Smooth muscle cell (in vitro differentiated cells): Measurements from ENCODE around the gene FBXL7. TPM values are rescaled to one million over a fixed set of nuclear protein-coding genes. Genes with fewer than 3 reads are reported as not detected.
A peak's percentile ranks its signal among the peaks of the same experiment; 100 is the strongest.

Source experiments
- DNase-seq: peaks from one replicate; lab custom pipeline; 2025; ENCODE audit not compliant: unreplicated experiment; lab: John Stamatoyannopoulos, UW
- H2AFZ ChIP-seq: fragments of 200-600 bp; sonication (generic); 2 replicates; pipeline ENCODE4 v1.6.0; 2016; ENCODE audit warnings: antibody characterized with exemption, low read depth, mild to moderate bottlenecking
- H3F3A ChIP-seq: fragments of 200-600 bp; sonication (generic); 2 replicates; pipeline ENCODE4 v1.6.0; 2017; ENCODE audit warnings: antibody characterized with exemption, low read depth
- H3K27ac ChIP-seq: fragments of 200-600 bp; sonication (generic); 2 replicates; pipeline ENCODE4 v1.5.1; 2016; ENCODE audit warnings: low read depth, mild to moderate bottlenecking
- H3K27me3 ChIP-seq: fragments of 200-600 bp; sonication (generic); 2 replicates; pipeline ENCODE4 v1.6.1; 2016; ENCODE audit warnings: low read depth, mild to moderate bottlenecking
- H3K36me3 ChIP-seq: fragments of 200-600 bp; sonication (generic); 2 replicates; pipeline ENCODE4 v1.5.1; 2016; ENCODE audit warnings: low read depth
- H3K4me1 ChIP-seq: fragments of 200-600 bp; sonication (generic); 2 replicates; pipeline ENCODE4 v1.5.1; 2016; ENCODE audit warnings: low read depth
- H3K4me2 ChIP-seq: fragments of 200-600 bp; sonication (generic); 2 replicates; pipeline ENCODE4 v1.6.0; 2016; ENCODE audit warnings: mild to moderate bottlenecking
- H3K4me3 ChIP-seq: fragments of 200-600 bp; sonication (generic); 2 replicates; pipeline ENCODE4 v1.5.1; 2016; ENCODE audit warnings: mild to moderate bottlenecking
- H3K79me2 ChIP-seq: fragments of 200-600 bp; sonication (generic); 2 replicates; pipeline ENCODE4 v1.6.0; 2016; ENCODE audit warnings: low read depth, mild to moderate bottlenecking
- H3K9ac ChIP-seq: fragments of 200-600 bp; sonication (generic); 2 replicates; pipeline ENCODE4 v1.6.0; 2016; ENCODE audit warnings: low read depth
- H3K9me3 ChIP-seq: fragments of 200-600 bp; sonication (generic); replicated peaks from 2 replicates; pipeline ENCODE4 v1.5.1; 2016; ENCODE audit warnings: low read depth
- H4K20me1 ChIP-seq: fragments of 200-600 bp; sonication (generic); 2 replicates; pipeline ENCODE4 v1.6.0; 2016; ENCODE audit warnings: low read depth
- CTCF ChIP-seq: fragments of 200-600 bp; sonication (generic); IDR thresholded peaks from 2 replicates; pipeline ENCODE4 v1.5.1; 2017; ENCODE audit warnings: borderline replicate concordance, mild to moderate bottlenecking, antibody characterized with exemption; ENCODE audit not compliant: insufficient read depth, poor library complexity, severe bottlenecking
- WGBS: methylation state at CpG from one replicate; pipeline ENCODE4 v1.1.7; 2016; ENCODE audit warnings: low lambda C conversion rate; 5-methylcytosine and 5-hydroxymethylcytosine counted together
- polyA plus RNA-seq: library from polyadenylated mRNA; unstranded; fragments of >200 nt; fragmentation: Nextera tagmentation; extraction: Ambion mirVana; gene quantifications from 2 replicates; pipeline ENCODE4 v1.2.1, GENCODE V29; 2016
- total RNA-seq: library from RNA; depleted of rRNA; stranded (reverse); fragments of >200 nt; gene quantifications from 2 replicates; pipeline ENCODE4 v1.2.3, GENCODE V29; 2014

Gene FBXL7
- total and polyA plus RNA-seq, 2 experiments from 2014 or later: 20.2 to 21.0 TPM

- peaks cover 22% of the 10 kb centered on the region for H4K20me1 ChIP-seq
- no peak for TF ChIP-seq CTCF
- peaks cover 7% of the 10 kb centered on the region for H3K4me1 ChIP-seq
- no peak overlapping the region for H3K4me2 ChIP-seq
- H3K79me2 ChIP-seq: peaks cover 19% of the 10 kb centered on the region
- no peak for DNase-seq
- H3K27ac ChIP-seq: no peak overlapping the region
- WGBS: 100% methylated on average over 1 of the region's 1 CpG
- H3K4me3 ChIP-seq: no peak overlapping the region
- H3K27me3 ChIP-seq: no peaks in the 10 kb centered on the region
- H3K36me3 ChIP-seq: no peaks in the 10 kb centered on the region
- peaks cover 7% of the 10 kb centered on the region for H3F3A ChIP-seq
- H3K9me3 ChIP-seq: no peaks in the 10 kb centered on the region
- H3K9ac ChIP-seq: no peak overlapping the region
- no peak overlapping the region for H2AFZ ChIP-seq
Observed at GRCh38 chr5:15689836-15690235, 189.9 kb downstream of the FBXL7 start.

- no peak for DNase-seq
- H2AFZ ChIP-seq: no peak overlapping the region
- H3K9me3 ChIP-seq: no peaks in the 10 kb centered on the region
- H3K4me1 ChIP-seq: peaks cover 12% of the 10 kb centered on the region
- no peaks in the 10 kb centered on the region for H3K27me3 ChIP-seq
- no peak overlapping the region for H3K4me3 ChIP-seq
- no peak overlapping the region for H3K4me2 ChIP-seq
- 79% methylated on average over 1 of the region's 1 CpG for WGBS
- H3K9ac ChIP-seq: no peak overlapping the region
- peaks cover 14% of the 10 kb centered on the region for H4K20me1 ChIP-seq
- TF ChIP-seq CTCF: no peak
- H3K36me3 ChIP-seq: no peaks in the 10 kb centered on the region
- peaks cover 19% of the 10 kb centered on the region for H3K79me2 ChIP-seq
- H3F3A ChIP-seq: peaks cover 10% of the 10 kb centered on the region
- H3K27ac ChIP-seq: no peak overlapping the region
Observed at GRCh38 chr5:15690611-15691010, 190.6 kb downstream of the FBXL7 start.

GRCh38 chr5:15691521-15691920 is 191.5 kb downstream of the FBXL7 start:
- no peak overlapping the region for H3K4me2 ChIP-seq
- no peak for TF ChIP-seq CTCF

GRCh38 chr5:15692706-15693381 is 192.9 kb downstream of the FBXL7 start:
- Histone ChIP-seq H3F3A (peaks cover 10% of the 10 kb centered on the region), H4K20me1 (peaks cover 7% of the 10 kb centered on the region), H3K27me3 (no peaks in the 10 kb centered on the region), H2AFZ (no peak overlapping the region), H3K36me3 (no peaks in the 10 kb centered on the region), H3K4me1 (peaks cover 12% of the 10 kb centered on the region), H3K4me2 (peak overlapping the region; percentile 28), H3K4me3 (no peak overlapping the region), H3K9me3 (no peaks in the 10 kb centered on the region), H3K9ac (no peak overlapping the region), H3K27ac (peak overlapping the region; percentile 73), H3K79me2 (peaks cover 28% of the 10 kb centered on the region)
- no peak for TF ChIP-seq CTCF
- WGBS: 62% methylated on average over 7 of the region's 7 CpGs
- DNase-seq: no peak

More at GRCh38 chr5:15691521-15691920, 191.5 kb downstream of the FBXL7 start:
- H3K36me3 ChIP-seq: no peaks in the 10 kb centered on the region
- H3K79me2 ChIP-seq: peaks cover 23% of the 10 kb centered on the region
- peaks cover 12% of the 10 kb centered on the region for H3K4me1 ChIP-seq
- H2AFZ ChIP-seq: no peak overlapping the region
- H3K27me3 ChIP-seq: no peaks in the 10 kb centered on the region
- DNase-seq: no peak
- peaks cover 10% of the 10 kb centered on the region for H3F3A ChIP-seq
- H3K4me3 ChIP-seq: no peak overlapping the region
- WGBS: 68% methylated on average over 5 of the region's 5 CpGs
- H3K27ac ChIP-seq: no peak overlapping the region
- H3K9ac ChIP-seq: no peak overlapping the region
- no peaks in the 10 kb centered on the region for H3K9me3 ChIP-seq
- peaks cover 13% of the 10 kb centered on the region for H4K20me1 ChIP-seq
